Measurements from ENCODE around the gene FAAP20. TPM values are rescaled to one million over a fixed set of nuclear protein-coding genes. Genes with fewer than 3 reads are reported as not detected.

Gene FAAP20
- total and polyA plus RNA-seq, 2 experiments from 2014 or later = 79.1 to 167 TPM

DNA sequence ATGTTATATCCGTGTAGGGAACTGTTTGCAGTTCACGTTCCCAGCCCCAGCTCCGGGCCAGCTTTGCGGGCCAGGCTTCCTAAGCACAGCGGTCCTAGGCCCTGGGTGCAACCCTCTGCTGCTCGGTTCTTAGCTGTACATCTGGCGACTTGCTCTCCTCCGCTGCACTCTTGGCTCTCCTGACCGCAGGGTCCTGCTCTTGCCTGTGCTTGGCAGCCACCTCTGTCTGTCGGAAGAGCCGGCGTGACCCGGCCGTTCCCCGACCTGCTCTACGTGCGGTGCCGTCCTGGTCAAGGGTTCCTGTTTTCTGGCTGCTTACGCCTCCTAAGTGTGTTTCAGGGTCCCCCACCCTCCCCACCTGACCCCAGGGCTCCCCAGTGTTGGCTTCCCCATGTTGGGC is 36.7 kb downstream of the FAAP20 start (continued):
- TF ChIP-seq, protein P1, sequence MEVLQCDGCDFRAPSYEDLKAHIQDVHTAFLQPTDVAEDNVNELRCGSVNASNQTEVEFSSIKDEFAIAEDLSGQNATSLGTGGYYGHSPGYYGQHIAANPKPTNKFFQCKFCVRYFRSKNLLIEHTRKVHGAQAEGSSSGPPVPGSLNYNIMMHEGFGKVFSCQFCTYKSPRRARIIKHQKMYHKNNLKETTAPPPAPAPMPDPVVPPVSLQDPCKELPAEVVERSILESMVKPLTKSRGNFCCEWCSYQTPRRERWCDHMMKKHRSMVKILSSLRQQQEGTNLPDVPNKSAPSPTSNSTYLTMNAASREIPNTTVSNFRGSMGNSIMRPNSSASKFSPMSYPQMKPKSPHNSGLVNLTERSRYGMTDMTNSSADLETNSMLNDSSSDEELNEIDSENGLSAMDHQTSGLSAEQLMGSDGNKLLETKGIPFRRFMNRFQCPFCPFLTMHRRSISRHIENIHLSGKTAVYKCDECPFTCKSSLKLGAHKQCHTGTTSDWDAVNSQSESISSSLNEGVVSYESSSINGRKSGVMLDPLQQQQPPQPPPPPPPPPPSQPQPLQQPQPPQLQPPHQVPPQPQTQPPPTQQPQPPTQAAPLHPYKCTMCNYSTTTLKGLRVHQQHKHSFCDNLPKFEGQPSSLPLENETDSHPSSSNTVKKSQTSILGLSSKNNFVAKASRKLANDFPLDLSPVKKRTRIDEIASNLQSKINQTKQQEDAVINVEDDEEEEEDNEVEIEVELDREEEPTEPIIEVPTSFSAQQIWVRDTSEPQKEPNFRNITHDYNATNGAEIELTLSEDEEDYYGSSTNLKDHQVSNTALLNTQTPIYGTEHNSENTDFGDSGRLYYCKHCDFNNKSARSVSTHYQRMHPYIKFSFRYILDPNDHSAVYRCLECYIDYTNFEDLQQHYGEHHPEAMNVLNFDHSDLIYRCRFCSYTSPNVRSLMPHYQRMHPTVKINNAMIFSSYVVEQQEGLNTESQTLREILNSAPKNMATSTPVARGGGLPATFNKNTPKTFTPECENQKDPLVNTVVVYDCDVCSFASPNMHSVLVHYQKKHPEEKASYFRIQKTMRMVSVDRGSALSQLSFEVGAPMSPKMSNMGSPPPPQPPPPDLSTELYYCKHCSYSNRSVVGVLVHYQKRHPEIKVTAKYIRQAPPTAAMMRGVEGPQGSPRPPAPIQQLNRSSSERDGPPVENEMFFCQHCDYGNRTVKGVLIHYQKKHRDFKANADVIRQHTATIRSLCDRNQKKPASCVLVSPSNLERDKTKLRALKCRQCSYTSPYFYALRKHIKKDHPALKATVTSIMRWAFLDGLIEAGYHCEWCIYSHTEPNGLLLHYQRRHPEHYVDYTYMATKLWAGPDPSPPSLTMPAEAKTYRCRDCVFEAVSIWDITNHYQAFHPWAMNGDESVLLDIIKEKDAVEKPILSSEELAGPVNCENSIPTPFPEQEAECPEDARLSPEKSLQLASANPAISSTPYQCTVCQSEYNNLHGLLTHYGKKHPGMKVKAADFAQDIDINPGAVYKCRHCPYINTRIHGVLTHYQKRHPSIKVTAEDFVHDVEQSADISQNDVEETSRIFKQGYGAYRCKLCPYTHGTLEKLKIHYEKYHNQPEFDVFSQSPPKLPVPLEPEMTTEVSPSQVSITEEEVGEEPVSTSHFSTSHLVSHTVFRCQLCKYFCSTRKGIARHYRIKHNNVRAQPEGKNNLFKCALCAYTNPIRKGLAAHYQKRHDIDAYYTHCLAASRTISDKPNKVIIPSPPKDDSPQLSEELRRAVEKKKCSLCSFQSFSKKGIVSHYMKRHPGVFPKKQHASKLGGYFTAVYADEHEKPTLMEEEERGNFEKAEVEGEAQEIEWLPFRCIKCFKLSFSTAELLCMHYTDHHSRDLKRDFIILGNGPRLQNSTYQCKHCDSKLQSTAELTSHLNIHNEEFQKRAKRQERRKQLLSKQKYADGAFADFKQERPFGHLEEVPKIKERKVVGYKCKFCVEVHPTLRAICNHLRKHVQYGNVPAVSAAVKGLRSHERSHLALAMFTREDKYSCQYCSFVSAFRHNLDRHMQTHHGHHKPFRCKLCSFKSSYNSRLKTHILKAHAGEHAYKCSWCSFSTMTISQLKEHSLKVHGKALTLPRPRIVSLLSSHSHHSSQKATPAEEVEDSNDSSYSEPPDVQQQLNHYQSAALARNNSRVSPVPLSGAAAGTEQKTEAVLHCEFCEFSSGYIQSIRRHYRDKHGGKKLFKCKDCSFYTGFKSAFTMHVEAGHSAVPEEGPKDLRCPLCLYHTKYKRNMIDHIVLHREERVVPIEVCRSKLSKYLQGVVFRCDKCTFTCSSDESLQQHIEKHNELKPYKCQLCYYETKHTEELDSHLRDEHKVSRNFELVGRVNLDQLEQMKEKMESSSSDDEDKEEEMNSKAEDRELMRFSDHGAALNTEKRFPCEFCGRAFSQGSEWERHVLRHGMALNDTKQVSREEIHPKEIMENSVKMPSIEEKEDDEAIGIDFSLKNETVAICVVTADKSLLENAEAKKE (CRISPR knock-in tag; IDR thresholded peaks at IDR 0.05) = no peak
- TF ChIP-seq, protein P2, sequence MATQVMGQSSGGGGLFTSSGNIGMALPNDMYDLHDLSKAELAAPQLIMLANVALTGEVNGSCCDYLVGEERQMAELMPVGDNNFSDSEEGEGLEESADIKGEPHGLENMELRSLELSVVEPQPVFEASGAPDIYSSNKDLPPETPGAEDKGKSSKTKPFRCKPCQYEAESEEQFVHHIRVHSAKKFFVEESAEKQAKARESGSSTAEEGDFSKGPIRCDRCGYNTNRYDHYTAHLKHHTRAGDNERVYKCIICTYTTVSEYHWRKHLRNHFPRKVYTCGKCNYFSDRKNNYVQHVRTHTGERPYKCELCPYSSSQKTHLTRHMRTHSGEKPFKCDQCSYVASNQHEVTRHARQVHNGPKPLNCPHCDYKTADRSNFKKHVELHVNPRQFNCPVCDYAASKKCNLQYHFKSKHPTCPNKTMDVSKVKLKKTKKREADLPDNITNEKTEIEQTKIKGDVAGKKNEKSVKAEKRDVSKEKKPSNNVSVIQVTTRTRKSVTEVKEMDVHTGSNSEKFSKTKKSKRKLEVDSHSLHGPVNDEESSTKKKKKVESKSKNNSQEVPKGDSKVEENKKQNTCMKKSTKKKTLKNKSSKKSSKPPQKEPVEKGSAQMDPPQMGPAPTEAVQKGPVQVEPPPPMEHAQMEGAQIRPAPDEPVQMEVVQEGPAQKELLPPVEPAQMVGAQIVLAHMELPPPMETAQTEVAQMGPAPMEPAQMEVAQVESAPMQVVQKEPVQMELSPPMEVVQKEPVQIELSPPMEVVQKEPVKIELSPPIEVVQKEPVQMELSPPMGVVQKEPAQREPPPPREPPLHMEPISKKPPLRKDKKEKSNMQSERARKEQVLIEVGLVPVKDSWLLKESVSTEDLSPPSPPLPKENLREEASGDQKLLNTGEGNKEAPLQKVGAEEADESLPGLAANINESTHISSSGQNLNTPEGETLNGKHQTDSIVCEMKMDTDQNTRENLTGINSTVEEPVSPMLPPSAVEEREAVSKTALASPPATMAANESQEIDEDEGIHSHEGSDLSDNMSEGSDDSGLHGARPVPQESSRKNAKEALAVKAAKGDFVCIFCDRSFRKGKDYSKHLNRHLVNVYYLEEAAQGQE (IDR thresholded peaks at IDR 0.05; ENCODE audit: unreplicated experiment) = no peak

DNA sequence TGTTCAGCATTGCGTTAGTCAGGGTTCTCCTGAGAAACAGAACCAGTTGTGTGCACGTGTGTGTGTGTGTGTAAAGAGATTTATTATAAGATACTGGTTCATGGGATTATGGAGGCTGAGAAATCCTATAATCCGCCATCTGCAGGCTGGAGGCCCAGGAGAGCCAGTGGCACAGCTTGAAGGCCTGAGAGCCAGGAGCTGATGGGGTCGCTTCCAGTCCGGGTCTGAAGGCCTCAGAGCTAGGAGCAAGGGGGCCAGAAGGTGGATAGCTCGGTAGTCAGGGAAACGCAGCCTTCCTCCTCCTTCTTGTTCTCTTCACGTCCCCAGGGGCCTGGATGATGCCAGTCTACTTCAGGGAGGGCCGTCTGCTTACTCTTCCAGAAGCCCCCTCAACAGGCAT is 37.7 kb downstream of the FAAP20 start:
- Mint-ChIP-seq H3K36me3 (ENCODE audit: low read depth) (peaks cover 35% of the 10 kb centered on the region), H3K27me3 (ENCODE audit: insufficient read depth, low read depth, poor library complexity) (peaks cover 1% of the 10 kb centered on the region), H3K9me3 (no peaks in the 10 kb centered on the region; the same call in 2 of the 3 replicates), H3K27ac (no peak overlapping the region), H3K4me3 (no peak overlapping the region), H3K4me1 (no peaks in the 10 kb centered on the region)
- Histone ChIP-seq H3K27me3 (ENCODE audit: insufficient read depth) (no peaks in the 10 kb centered on the region), H3K4me2 (no peak overlapping the region), H4K20me1 (replicated peaks; ENCODE audit: insufficient read depth) (no peaks in the 10 kb centered on the region; the same call in none of the 2 replicates), H2AFZ (no peak overlapping the region), H3K4me3 (no peak overlapping the region), H3K36me3 (ENCODE audit: insufficient read depth) (no peaks in the 10 kb centered on the region; the same call in 1 of the 2 replicates), H3F3A (replicated peaks; ENCODE audit: low read depth) (no peaks in the 10 kb centered on the region), H3K27ac (ENCODE audit: low read depth) (no peak overlapping the region), H3K79me2 (replicated peaks; ENCODE audit: insufficient read depth) (peaks cover 6% of the 10 kb centered on the region; the same call in 1 of the 2 replicates), H3K9me2 (ENCODE audit: insufficient read depth) (peaks cover 10% of the 10 kb centered on the region; the same call in 1 of the 2 replicates), H3K4me1 (ENCODE audit: insufficient read depth) (no peaks in the 10 kb centered on the region)
- DNase-seq (ENCODE audit: low spot score) (no peak), ATAC-seq (no peak)
- TF ChIP-seq, protein P2 (IDR thresholded peaks at IDR 0.05; ENCODE audit: unreplicated experiment) = no peak
- TF ChIP-seq JUNB (IDR thresholded peaks at IDR 0.05; ENCODE audit: unreplicated experiment) = no peak
- TF ChIP-seq, protein P3, sequence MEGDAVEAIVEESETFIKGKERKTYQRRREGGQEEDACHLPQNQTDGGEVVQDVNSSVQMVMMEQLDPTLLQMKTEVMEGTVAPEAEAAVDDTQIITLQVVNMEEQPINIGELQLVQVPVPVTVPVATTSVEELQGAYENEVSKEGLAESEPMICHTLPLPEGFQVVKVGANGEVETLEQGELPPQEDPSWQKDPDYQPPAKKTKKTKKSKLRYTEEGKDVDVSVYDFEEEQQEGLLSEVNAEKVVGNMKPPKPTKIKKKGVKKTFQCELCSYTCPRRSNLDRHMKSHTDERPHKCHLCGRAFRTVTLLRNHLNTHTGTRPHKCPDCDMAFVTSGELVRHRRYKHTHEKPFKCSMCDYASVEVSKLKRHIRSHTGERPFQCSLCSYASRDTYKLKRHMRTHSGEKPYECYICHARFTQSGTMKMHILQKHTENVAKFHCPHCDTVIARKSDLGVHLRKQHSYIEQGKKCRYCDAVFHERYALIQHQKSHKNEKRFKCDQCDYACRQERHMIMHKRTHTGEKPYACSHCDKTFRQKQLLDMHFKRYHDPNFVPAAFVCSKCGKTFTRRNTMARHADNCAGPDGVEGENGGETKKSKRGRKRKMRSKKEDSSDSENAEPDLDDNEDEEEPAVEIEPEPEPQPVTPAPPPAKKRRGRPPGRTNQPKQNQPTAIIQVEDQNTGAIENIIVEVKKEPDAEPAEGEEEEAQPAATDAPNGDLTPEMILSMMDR (conservative IDR thresholded peaks at IDR 0.05; ENCODE audit: low read depth in 2 of 2) = no peak
- TF ChIP-seq CREB1 (CRISPR knock-in tag; IDR thresholded peaks at IDR 0.05; ENCODE audit: low read depth) = no peak
- no peak for TF ChIP-seq EZH2 (IDR thresholded peaks at IDR 0.05; ENCODE audit: low read depth, unreplicated experiment)
- TF ChIP-seq ZNF114 (CRISPR knock-in tag; IDR thresholded peaks at IDR 0.05) = no peak
- no peak for TF ChIP-seq NANOG (IDR thresholded peaks at IDR 0.05; ENCODE audit: borderline replicate concordance)
- no peak for TF ChIP-seq ZNF331 (CRISPR knock-in tag; IDR thresholded peaks at IDR 0.05; ENCODE audit: low read depth)
- TF ChIP-seq EZH2phosphoT487 (IDR thresholded peaks at IDR 0.05; ENCODE audit: unreplicated experiment) = no peak
